Measurements from ENCODE around the gene PRIM2. TPM values are rescaled to one million over a fixed set of nuclear protein-coding genes. Genes with fewer than 3 reads are reported as not detected.
"Not testable (repeated sequence)": the region's sequence is repeated elsewhere in the genome, so short reads cannot be mapped to it uniquely, and the experiment has no call there.

PRIM2 gene
- total and polyA plus RNA-seq, 8 donors, result 1.6 to 7.2 (median 3.3) TPM

GRCh38 chr6:57488551-57488950, 171.1 kb downstream of the PRIM2 start:
- FAIRE-seq; ATAC-seq; DNase-seq; H3K4me1 ChIP-seq; intact Hi-C loops (cut with DNase I); H3K4me3 ChIP-seq; H3K36me3 ChIP-seq; H3K27me3 ChIP-seq; H3K27ac ChIP-seq; H3K9me3 ChIP-seq: not testable (repeated sequence)
- WGBS, 2 donors, result 88 to 97% methylated on average over 3 of the region's 3 CpGs

- FAIRE-seq; H3K27me3 ChIP-seq; DNase-seq; H3K4me1 ChIP-seq; intact Hi-C loops (cut with DNase I); ATAC-seq; H3K36me3 ChIP-seq; H3K9me3 ChIP-seq; H3K27ac ChIP-seq; H3K4me3 ChIP-seq: not testable (repeated sequence)
Observed at GRCh38 chr6:57489887-57490286, 172.5 kb downstream of the PRIM2 start.

GRCh38 chr6:57491795-57492194, 174.4 kb downstream of the PRIM2 start:
- H3K27me3 ChIP-seq; DNase-seq; H3K9me3 ChIP-seq; intact Hi-C loops (cut with DNase I); H3K27ac ChIP-seq; FAIRE-seq; ATAC-seq; H3K36me3 ChIP-seq; H3K4me1 ChIP-seq; H3K4me3 ChIP-seq: not testable (repeated sequence)
- 96% methylated on average over 7 of the region's 7 CpGs for WGBS, 2 donors

GRCh38 chr6:57496251-57496650, 178.8 kb downstream of the PRIM2 start:
- WGBS, 2 donors, result 88 to 95% methylated on average over 2 of the region's 2 CpGs

GRCh38 chr6:57500368-57501021, 183.1 kb downstream of the PRIM2 start:
- DNase-seq; H3K4me1 ChIP-seq; H3K27ac ChIP-seq; H3K27me3 ChIP-seq; H3K4me3 ChIP-seq; H3K36me3 ChIP-seq; FAIRE-seq; H3K9me3 ChIP-seq; intact Hi-C loops (cut with DNase I): not testable (repeated sequence)
- 42 to 44% methylated on average over 4 of the region's 4 CpGs for WGBS, 2 donors
- ATAC-seq, result peak in 1 of 4 donors; percentile 22

More at GRCh38 chr6:57496251-57496650, 178.8 kb downstream of the PRIM2 start:
- ATAC-seq; H3K27me3 ChIP-seq; H3K27ac ChIP-seq; FAIRE-seq; H3K36me3 ChIP-seq; H3K9me3 ChIP-seq; intact Hi-C loops (cut with DNase I); H3K4me1 ChIP-seq; DNase-seq; H3K4me3 ChIP-seq: not testable (repeated sequence)

- H3K27ac ChIP-seq; ATAC-seq; H3K36me3 ChIP-seq; FAIRE-seq; H3K9me3 ChIP-seq; intact Hi-C loops (cut with DNase I); H3K27me3 ChIP-seq; H3K4me1 ChIP-seq; DNase-seq; H3K4me3 ChIP-seq: not testable (repeated sequence)
- WGBS, 2 donors, result 98% methylated on average over 10 of the region's 10 CpGs
Observed at GRCh38 chr6:57502387-57502786, 185.0 kb downstream of the PRIM2 start.

- H3K4me1 ChIP-seq; DNase-seq; H3K36me3 ChIP-seq; H3K27me3 ChIP-seq; ATAC-seq; H3K27ac ChIP-seq; H3K4me3 ChIP-seq; FAIRE-seq; H3K9me3 ChIP-seq; intact Hi-C loops (cut with DNase I): not testable (repeated sequence)
- 61 to 71% methylated on average over 1 of the region's 1 CpG for WGBS, 2 donors
Observed at GRCh38 chr6:57505251-57505650, 187.8 kb downstream of the PRIM2 start.

GRCh38 chr6:57510390-57510789, 193.0 kb downstream of the PRIM2 start:
- H3K4me3 ChIP-seq; FAIRE-seq; intact Hi-C loops (cut with DNase I); ATAC-seq; DNase-seq; H3K27me3 ChIP-seq; H3K36me3 ChIP-seq; H3K4me1 ChIP-seq; H3K27ac ChIP-seq; H3K9me3 ChIP-seq: not testable (repeated sequence)
- WGBS, 2 donors, result 83 to 84% methylated on average over 4 of the region's 4 CpGs

GRCh38 chr6:57515171-57515570, 197.7 kb downstream of the PRIM2 start:
- FAIRE-seq; H3K36me3 ChIP-seq; H3K4me3 ChIP-seq; H3K27ac ChIP-seq; H3K9me3 ChIP-seq; intact Hi-C loops (cut with DNase I); DNase-seq; H3K27me3 ChIP-seq; ATAC-seq; H3K4me1 ChIP-seq: not testable (repeated sequence)
- 92 to 100% methylated on average over 1 of the region's 1 CpG for WGBS, 2 donors

GRCh38 chr6:57515845-57516244, 198.4 kb downstream of the PRIM2 start:
- not testable (repeated sequence) for H3K9me3 ChIP-seq, H3K27ac ChIP-seq
- WGBS, 2 donors, result 86 to 94% methylated on average over 1 of the region's 3 CpGs

GRCh38 chr6:57516776-57517175, 199.3 kb downstream of the PRIM2 start:
- H3K36me3 ChIP-seq; DNase-seq; H3K4me3 ChIP-seq; FAIRE-seq; H3K9me3 ChIP-seq; H3K27ac ChIP-seq; H3K27me3 ChIP-seq; intact Hi-C loops (cut with DNase I); H3K4me1 ChIP-seq; ATAC-seq: not testable (repeated sequence)
- WGBS, 2 donors, result 86 to 89% methylated on average over 3 of the region's 3 CpGs

More at GRCh38 chr6:57515845-57516244, 198.4 kb downstream of the PRIM2 start:
- H3K27me3 ChIP-seq; FAIRE-seq; DNase-seq; H3K4me1 ChIP-seq; intact Hi-C loops (cut with DNase I); H3K36me3 ChIP-seq; H3K4me3 ChIP-seq; ATAC-seq: not testable (repeated sequence)

GRCh38 chr6:57519198-57519597, 201.8 kb downstream of the PRIM2 start:
- H3K27ac ChIP-seq; H3K4me1 ChIP-seq; H3K4me3 ChIP-seq; H3K9me3 ChIP-seq; FAIRE-seq; ATAC-seq; H3K27me3 ChIP-seq; H3K36me3 ChIP-seq; intact Hi-C loops (cut with DNase I); DNase-seq: not testable (repeated sequence)
- 80 to 85% methylated on average over 12 of the region's 12 CpGs for WGBS, 2 donors

GRCh38 chr6:57521085-57521484, 203.7 kb downstream of the PRIM2 start:
- H3K4me3 ChIP-seq; FAIRE-seq; H3K27ac ChIP-seq; H3K4me1 ChIP-seq; intact Hi-C loops (cut with DNase I); H3K36me3 ChIP-seq; DNase-seq; ATAC-seq; H3K27me3 ChIP-seq; H3K9me3 ChIP-seq: not testable (repeated sequence)
- 89 to 91% methylated on average over 1 of the region's 1 CpG for WGBS, 2 donors

All from pancreas (tissue), 10 donors.